GM13976 (cell line): ENCODE results near the gene NT5DC2.
"Not testable (repeated sequence)": the region's sequence is repeated elsewhere in the genome, so short reads cannot be mapped to it uniquely, and the experiment has no call there.

Source experiments
- DNase-seq: peaks from one replicate; pipeline ENCODE4 v3.0.0; 2012; ENCODE audit warnings: low spot score
- CTCF ChIP-seq: IDR thresholded peaks from 2 replicates; pipeline ENCODE4 v1.5.1; 2012; ENCODE audit warnings: borderline replicate concordance, mild to moderate bottlenecking; ENCODE audit not compliant: insufficient read depth; ENCODE audit errors: extremely low read depth, missing control alignments, control extremely low read depth
- in situ Hi-C: fragments of 300-500 bp; cut with MboI; formaldehyde crosslinking; loops from one replicate; pipeline ENCODE4 v1.12.0; 2022; ENCODE audit warnings: low sequenced_read_pairs, mixed read lengths, inconsistent platforms; ENCODE audit not compliant: unreplicated experiment

The NT5DC2 gene

GRCh38 chr3:52528586-52529375 is 4.9 kb downstream of the NT5DC2 start:
- no peak for TF ChIP-seq CTCF
- in situ Hi-C loops = no loop called here
- DNase-seq = no peak

- TF ChIP-seq CTCF = no peak
- DNase-seq = no peak
- in situ Hi-C loops = no loop called here
These were observed 5.7 kb downstream of the NT5DC2 start for GRCh38 chr3:52527732-52528585.

GRCh38 chr3:52527039-52527731 is 6.5 kb downstream of the NT5DC2 start:
- TF ChIP-seq CTCF = no peak
- in situ Hi-C loops = no loop called here
- DNase-seq = no peak

- in situ Hi-C loops, DNase-seq: not testable (repeated sequence)
These were observed 7.0 kb downstream of the NT5DC2 start for GRCh38 chr3:52526671-52527038.

- no peak for TF ChIP-seq CTCF
- no peak for DNase-seq
- in situ Hi-C loops = no loop called here
These were observed 7.7 kb downstream of the NT5DC2 start for GRCh38 chr3:52525680-52526561.

- in situ Hi-C loops = no loop called here
- DNase-seq = no peak
- no peak for TF ChIP-seq CTCF
These were observed 8.6 kb downstream of the NT5DC2 start for GRCh38 chr3:52524752-52525679.
